ENCODE results near the gene HTR7.

GRCh38 chr10:90787393-90788198 is 70.2 kb downstream of the HTR7 start:
- TF ChIP-seq POLR2A (IDR thresholded peaks at IDR 0.05) (no peak), CTCF (IDR thresholded peaks at IDR 0.05) (peak in 5 of 6 experiments; percentile 46 to 72 (median 68))
